ENCODE measurements around the gene RASA3. TPM values are rescaled to one million over a fixed set of nuclear protein-coding genes. Genes with fewer than 3 reads are reported as not detected.

The RASA3 gene
- total RNA-seq, 1 donor from 2014 or later = 2.9 TPM

DNA sequence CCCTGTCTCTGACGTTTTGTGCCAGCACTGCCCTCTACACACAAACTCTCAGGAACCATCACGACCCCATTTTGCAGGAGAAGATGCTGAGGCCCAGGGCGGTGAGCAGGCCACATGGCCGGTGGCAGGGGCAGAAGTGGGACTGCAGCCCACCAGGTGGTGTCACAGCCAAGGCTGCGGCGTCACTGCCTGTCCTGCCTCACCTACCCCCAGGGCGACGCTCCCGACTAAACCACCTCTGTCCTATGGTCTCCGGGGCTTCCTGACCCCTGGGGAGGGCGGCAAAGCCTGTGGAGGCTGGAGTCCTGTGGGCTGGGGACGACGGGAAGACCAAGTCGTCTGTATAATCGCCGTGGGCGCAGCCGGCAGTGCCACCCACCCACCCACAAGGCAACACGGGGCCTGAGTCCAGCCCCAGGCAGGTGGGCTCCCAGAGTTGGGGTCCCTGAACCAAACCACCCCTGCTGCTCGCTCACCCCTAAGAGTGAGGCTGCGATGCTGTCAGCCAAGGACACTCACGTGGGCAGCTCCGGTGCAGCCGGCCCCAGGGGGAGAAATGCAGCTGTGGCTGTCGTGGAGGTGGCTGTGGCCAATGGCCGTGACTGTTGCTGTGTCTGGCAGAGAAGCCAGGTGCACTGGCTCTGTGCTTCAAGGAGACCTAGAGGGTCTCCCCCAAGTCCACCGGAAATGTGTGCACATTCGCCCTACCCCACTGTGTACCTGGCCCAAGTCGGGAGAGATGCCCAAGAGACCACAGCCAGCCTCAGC lies 29.7 kb downstream of the RASA3 start:
- peak overlapping the region; percentile 81 for H3K27ac Mint-ChIP-seq
- Histone ChIP-seq H3K36me3 (no peaks in the 10 kb centered on the region), H3K9ac (no peak overlapping the region), H3K27me3 (no peaks in the 10 kb centered on the region), H3K27ac (no peak overlapping the region), H3F3A (ENCODE audit: low read depth) (peaks cover 32% of the 10 kb centered on the region), H3K79me2 (ENCODE audit: low read depth) (peaks cover 5% of the 10 kb centered on the region), H2AFZ (replicated peaks) (no peak overlapping the region), H4K20me1 (ENCODE audit: low read depth) (no peaks in the 10 kb centered on the region), H3K4me2 (no peak overlapping the region), H3K4me3 (no peak overlapping the region), H3K9me3 (ENCODE audit: low read depth) (no peaks in the 10 kb centered on the region), H3K4me1 (peaks cover 8% of the 10 kb centered on the region)
- peaks cover 6% of the 10 kb centered on the region for H3K27me3 Mint-ChIP-seq (ENCODE audit: insufficient read depth, low read depth)
- peaks cover 2% of the 10 kb centered on the region for H3K9me3 Mint-ChIP-seq
- TF ChIP-seq CTCF (IDR thresholded peaks at IDR 0.05) = no peak
- TF ChIP-seq EZH2 (IDR thresholded peaks at IDR 0.05) = no peak
- no peak for TF ChIP-seq EZH2phosphoT487 (IDR thresholded peaks at IDR 0.05)
- H3K36me3 Mint-ChIP-seq = no peaks in the 10 kb centered on the region
- H3K4me1 Mint-ChIP-seq = peaks cover 38% of the 10 kb centered on the region
- H3K4me3 Mint-ChIP-seq = no peak overlapping the region
- DNase-seq (ENCODE audit: low spot score) = no peak

DNA sequence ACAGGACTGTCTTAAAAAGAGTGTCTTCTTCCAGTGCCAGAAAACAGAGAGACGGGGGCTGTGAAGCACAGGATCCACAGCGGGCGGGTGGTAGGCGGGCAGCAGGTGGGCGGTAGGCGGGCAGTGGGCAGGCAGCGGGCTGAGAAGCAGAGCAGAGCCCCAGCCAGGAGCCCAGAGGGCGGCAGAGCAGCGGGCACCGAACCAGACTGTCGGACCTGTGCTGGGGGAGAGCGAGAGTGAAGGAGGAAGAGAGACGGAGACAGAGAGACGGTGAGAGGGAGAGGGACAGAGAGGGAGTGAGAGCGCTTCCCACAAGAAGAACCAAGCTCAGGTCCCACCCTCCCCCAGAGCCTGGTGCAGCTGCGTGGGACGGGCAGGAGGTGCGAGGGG lies 30.3 kb downstream of the RASA3 start:
- DNase-seq (ENCODE audit: low spot score) = no peak
- Mint-ChIP-seq H3K36me3 (no peaks in the 10 kb centered on the region), H3K9me3 (peaks cover 2% of the 10 kb centered on the region), H3K4me1 (peaks cover 44% of the 10 kb centered on the region), H3K4me3 (no peak overlapping the region), H3K27me3 (ENCODE audit: insufficient read depth, low read depth) (peaks cover 6% of the 10 kb centered on the region), H3K27ac (no peak overlapping the region)
- peaks cover 8% of the 10 kb centered on the region for H3K4me1 ChIP-seq
- H4K20me1 ChIP-seq (ENCODE audit: low read depth) = no peaks in the 10 kb centered on the region
- H3K27me3 ChIP-seq = no peaks in the 10 kb centered on the region
- H3F3A ChIP-seq (ENCODE audit: low read depth) = peaks cover 32% of the 10 kb centered on the region
- no peak overlapping the region for H2AFZ ChIP-seq (replicated peaks)
- no peak overlapping the region for H3K4me2 ChIP-seq
- no peaks in the 10 kb centered on the region for H3K36me3 ChIP-seq
- TF ChIP-seq EZH2phosphoT487 (IDR thresholded peaks at IDR 0.05) (no peak), CTCF (IDR thresholded peaks at IDR 0.05) (no peak), EZH2 (IDR thresholded peaks at IDR 0.05) (no peak)
- no peak overlapping the region for H3K9ac ChIP-seq
- H3K9me3 ChIP-seq (ENCODE audit: low read depth) = no peaks in the 10 kb centered on the region
- H3K79me2 ChIP-seq (ENCODE audit: low read depth) = peaks cover 5% of the 10 kb centered on the region
- H3K4me3 ChIP-seq = no peak overlapping the region
- H3K27ac ChIP-seq = no peak overlapping the region

- Mint-ChIP-seq H3K4me3 (no peak overlapping the region), H3K27ac (no peak overlapping the region), H3K4me1 (peaks cover 50% of the 10 kb centered on the region), H3K27me3 (ENCODE audit: insufficient read depth, low read depth) (peaks cover 11% of the 10 kb centered on the region), H3K9me3 (peaks cover 2% of the 10 kb centered on the region), H3K36me3 (no peaks in the 10 kb centered on the region)
- Histone ChIP-seq H4K20me1 (ENCODE audit: low read depth) (no peaks in the 10 kb centered on the region), H3K4me2 (no peak overlapping the region), H3K9ac (no peak overlapping the region), H3K27ac (no peak overlapping the region), H3K27me3 (no peaks in the 10 kb centered on the region), H3F3A (ENCODE audit: low read depth) (peaks cover 32% of the 10 kb centered on the region), H3K4me1 (peaks cover 8% of the 10 kb centered on the region), H3K4me3 (no peak overlapping the region), H3K79me2 (ENCODE audit: low read depth) (peaks cover under 1% of the 10 kb centered on the region), H3K9me3 (ENCODE audit: low read depth) (no peaks in the 10 kb centered on the region), H2AFZ (replicated peaks) (no peak overlapping the region), H3K36me3 (no peaks in the 10 kb centered on the region)
- no peak for TF ChIP-seq CTCF (IDR thresholded peaks at IDR 0.05)
- TF ChIP-seq EZH2phosphoT487 (IDR thresholded peaks at IDR 0.05) = no peak
- no peak for TF ChIP-seq EZH2 (IDR thresholded peaks at IDR 0.05)
- DNase-seq (ENCODE audit: low spot score) = no peak
Measured at GRCh38 chr13:114101358-114102130, 30.9 kb downstream of the RASA3 start.

All from neural progenitor cell (in vitro differentiated cells).